ENCODE results near the gene FAM163B. TPM values are rescaled to one million over a fixed set of nuclear protein-coding genes. Genes with fewer than 3 reads are reported as not detected.
"Not testable (repeated sequence)": the region's sequence is repeated elsewhere in the genome, so short reads cannot be mapped to it uniquely, and the experiment has no call there.

Gene FAM163B
- total RNA-seq, 2 donors from 2014 or later, result 0.78 TPM; not detected in 1

DNA sequence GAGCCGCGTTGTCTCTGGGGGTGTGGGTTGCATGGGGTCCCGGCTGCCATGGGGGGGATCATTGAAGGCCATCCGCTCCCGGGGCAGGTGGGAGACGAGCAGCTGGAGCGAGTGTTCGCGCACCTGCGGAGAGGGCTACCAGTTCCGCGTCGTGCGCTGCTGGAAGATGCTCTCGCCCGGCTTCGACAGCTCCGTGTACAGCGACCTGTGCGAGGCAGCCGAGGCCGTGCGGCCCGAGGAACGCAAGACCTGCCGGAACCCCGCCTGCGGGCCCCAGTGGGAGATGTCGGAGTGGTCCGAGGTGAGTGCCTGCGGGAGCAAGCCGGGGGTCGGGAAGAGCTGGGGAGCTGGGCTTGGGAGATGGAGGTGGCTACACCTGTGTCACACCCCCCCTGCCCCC lies 41.0 kb downstream of the FAM163B start:
- TF ChIP-seq, protein P1, sequence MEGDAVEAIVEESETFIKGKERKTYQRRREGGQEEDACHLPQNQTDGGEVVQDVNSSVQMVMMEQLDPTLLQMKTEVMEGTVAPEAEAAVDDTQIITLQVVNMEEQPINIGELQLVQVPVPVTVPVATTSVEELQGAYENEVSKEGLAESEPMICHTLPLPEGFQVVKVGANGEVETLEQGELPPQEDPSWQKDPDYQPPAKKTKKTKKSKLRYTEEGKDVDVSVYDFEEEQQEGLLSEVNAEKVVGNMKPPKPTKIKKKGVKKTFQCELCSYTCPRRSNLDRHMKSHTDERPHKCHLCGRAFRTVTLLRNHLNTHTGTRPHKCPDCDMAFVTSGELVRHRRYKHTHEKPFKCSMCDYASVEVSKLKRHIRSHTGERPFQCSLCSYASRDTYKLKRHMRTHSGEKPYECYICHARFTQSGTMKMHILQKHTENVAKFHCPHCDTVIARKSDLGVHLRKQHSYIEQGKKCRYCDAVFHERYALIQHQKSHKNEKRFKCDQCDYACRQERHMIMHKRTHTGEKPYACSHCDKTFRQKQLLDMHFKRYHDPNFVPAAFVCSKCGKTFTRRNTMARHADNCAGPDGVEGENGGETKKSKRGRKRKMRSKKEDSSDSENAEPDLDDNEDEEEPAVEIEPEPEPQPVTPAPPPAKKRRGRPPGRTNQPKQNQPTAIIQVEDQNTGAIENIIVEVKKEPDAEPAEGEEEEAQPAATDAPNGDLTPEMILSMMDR (IDR thresholded peaks at IDR 0.05), result no peak
- no peak for TF ChIP-seq POLR2A (IDR thresholded peaks at IDR 0.05)
- H3K27ac ChIP-seq, result no peak overlapping the region
- intact Hi-C loops (cut with DNase I), result no loop called here
- H3K4me1 ChIP-seq, result peaks cover 4% of the 10 kb centered on the region
- H3K36me3 ChIP-seq (replicated peaks in 1 of 2; ENCODE audit: insufficient read depth in 1 of 2, low read depth in 2 of 2), result no peaks in the 10 kb centered on the region
- H3K4me3 ChIP-seq, result no peak overlapping the region
- ATAC-seq, result no peak
- 74 to 83% methylated on average over 11 to 24 of the region's 33 CpGs for WGBS, 2 donors
- no peaks in the 10 kb centered on the region for H3K9me3 ChIP-seq
- no peaks in the 10 kb centered on the region for H3K27me3 ChIP-seq
- no peak for DNase-seq

GRCh38 chr9:133566817-133567216 lies 42.4 kb downstream of the FAM163B start:
- 81 to 82% methylated on average over 4 to 17 of the region's 17 CpGs for WGBS, 2 donors
- no peaks in the 10 kb centered on the region for H3K9me3 ChIP-seq
- no peak for TF ChIP-seq POLR2A (IDR thresholded peaks at IDR 0.05)
- TF ChIP-seq, protein P1 (IDR thresholded peaks at IDR 0.05), result no peak
- intact Hi-C loops (cut with DNase I), result no loop called here
- no peak overlapping the region for H3K4me3 ChIP-seq
- H3K27ac ChIP-seq, result no peak overlapping the region
- no peaks in the 10 kb centered on the region for H3K36me3 ChIP-seq (replicated peaks in 1 of 2; ENCODE audit: insufficient read depth in 1 of 2, low read depth in 2 of 2)
- no peaks in the 10 kb centered on the region for H3K27me3 ChIP-seq
- peaks cover 7% of the 10 kb centered on the region for H3K4me1 ChIP-seq
- DNase-seq (no peak), ATAC-seq (no peak)

DNA sequence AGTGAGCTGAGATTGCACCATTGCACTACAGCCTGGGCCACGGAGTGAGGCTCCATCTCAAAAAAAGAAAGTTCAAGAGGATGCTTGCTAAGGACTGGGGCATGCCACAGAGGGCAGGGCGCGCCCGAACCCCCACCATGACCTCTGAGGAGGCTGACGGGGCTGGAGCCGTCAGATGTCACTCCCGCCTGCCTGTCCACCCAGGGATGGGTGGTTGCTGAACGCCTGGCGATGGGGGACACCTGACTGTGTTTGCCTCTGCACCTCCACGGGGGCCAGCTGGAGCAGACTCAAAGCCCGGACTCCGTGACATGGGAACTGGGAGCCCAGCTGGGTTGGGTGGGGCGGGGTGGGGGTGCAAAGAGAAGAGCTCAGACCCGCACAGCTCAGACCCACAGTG lies 42.8 kb downstream of the FAM163B start:
- no peak for ATAC-seq
- Histone ChIP-seq H3K4me1 (peaks cover 7% of the 10 kb centered on the region), H3K27ac (no peak overlapping the region), H3K36me3 (replicated peaks in 1 of 2; ENCODE audit: insufficient read depth in 1 of 2, low read depth in 2 of 2) (no peaks in the 10 kb centered on the region), H3K27me3 (no peaks in the 10 kb centered on the region), H3K9me3 (no peaks in the 10 kb centered on the region), H3K4me3 (no peak overlapping the region)
- intact Hi-C loops (cut with DNase I), result no loop called here
- no peak for DNase-seq
- 60 to 86% methylated on average over 1 to 14 of the region's 14 CpGs for WGBS, 2 donors
- TF ChIP-seq, protein P1 (IDR thresholded peaks at IDR 0.05), result no peak

GRCh38 chr9:133564451-133565116 lies 44.6 kb downstream of the FAM163B start:
- intact Hi-C loops (cut with DNase I), result no loop called here
- H3K27me3 ChIP-seq, result no peaks in the 10 kb centered on the region
- TF ChIP-seq, protein P1 (IDR thresholded peaks at IDR 0.05), result no peak
- TF ChIP-seq POLR2A (IDR thresholded peaks at IDR 0.05), result no peak
- H3K27ac ChIP-seq, result no peak overlapping the region
- H3K4me3 ChIP-seq, result no peak overlapping the region
- no peak for ATAC-seq
- DNase-seq, result no peak
- no peaks in the 10 kb centered on the region for H3K36me3 ChIP-seq (replicated peaks in 1 of 2; ENCODE audit: insufficient read depth in 1 of 2, low read depth in 2 of 2)
- peaks cover 15% of the 10 kb centered on the region for H3K4me1 ChIP-seq
- H3K9me3 ChIP-seq, result no peaks in the 10 kb centered on the region
- WGBS, 2 donors, result 55 to 76% methylated on average over 11 of the region's 11 CpGs

GRCh38 chr9:133563814-133564213 lies 45.4 kb downstream of the FAM163B start:
- TF ChIP-seq, protein P1 (IDR thresholded peaks at IDR 0.05), result peak in 1 of 7 experiments; percentile 10
- H3K4me1 ChIP-seq, result peaks cover 15% of the 10 kb centered on the region
- DNase-seq; intact Hi-C loops (cut with DNase I); H3K27me3 ChIP-seq; H3K4me3 ChIP-seq; H3K9me3 ChIP-seq; H3K27ac ChIP-seq; ATAC-seq; H3K36me3 ChIP-seq (replicated peaks in 1 of 2; ENCODE audit: insufficient read depth in 1 of 2, low read depth in 2 of 2): not testable (repeated sequence)
